Omental fat pad (tissue), 4 donors: ENCODE results near the gene DAO. TPM values are rescaled to one million over a fixed set of nuclear protein-coding genes. Genes with fewer than 3 reads are reported as not detected.

Source experiments
- ATAC-seq: fragments of 150-250 bp; one replicate; pipeline ENCODE4 v1.9.1; 2016; ENCODE audit warnings: mild to moderate bottlenecking, moderate library complexity; ENCODE audit not compliant: low FRiP score
- DNase-seq: peaks from one replicate; pipeline ENCODE4 v3.0.0-alpha.2; 2019; ENCODE audit warnings: low spot score
- small RNA-seq: library from RNA; depleted of rRNA; stranded (forward); fragments of <200 nt; gene quantifications from one replicate; pipeline ENCODE3, GENCODE V24; 2016
- total RNA-seq, 4 donors: library from RNA; depleted of rRNA; stranded (reverse); fragments of >200 nt; gene quantifications; one replicate each; pipeline ENCODE4 v1.1.0, GENCODE V29; 2016
- TF ChIP-seq, protein P1 (sequence below), 3 donors: fragments of 450-650 bp; IDR thresholded peaks; one replicate each; pipeline ENCODE4 v1.5.1; 2016 to 2017; ENCODE audit warnings: antibody characterized with exemption in 3 of 3, mild to moderate bottlenecking in 3 of 3, moderate library complexity in 2 of 3

The DAO gene
- total RNA-seq, 4 donors from 2014 or later, result not detected

DNA sequence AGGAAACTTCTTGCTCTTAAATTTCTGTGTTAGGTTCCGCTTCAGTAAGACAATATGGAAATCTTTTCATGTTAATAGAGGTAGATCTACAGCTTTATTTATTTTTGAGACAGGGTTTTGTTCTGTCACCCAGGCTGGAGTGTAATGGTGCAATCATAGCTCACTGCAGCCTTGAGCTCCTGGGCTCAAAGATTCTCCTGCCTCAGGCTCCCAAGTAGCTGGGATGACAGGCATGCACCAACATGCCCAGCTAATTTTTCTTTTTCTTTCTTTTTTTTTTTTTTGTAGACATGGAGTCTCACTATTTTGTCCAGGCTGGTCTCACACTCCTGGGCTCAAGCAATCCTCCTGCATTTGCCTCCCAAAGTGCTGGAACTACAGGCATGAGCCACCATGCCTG, 70.1 kb downstream of the DAO start:
- TF ChIP-seq, protein P1, sequence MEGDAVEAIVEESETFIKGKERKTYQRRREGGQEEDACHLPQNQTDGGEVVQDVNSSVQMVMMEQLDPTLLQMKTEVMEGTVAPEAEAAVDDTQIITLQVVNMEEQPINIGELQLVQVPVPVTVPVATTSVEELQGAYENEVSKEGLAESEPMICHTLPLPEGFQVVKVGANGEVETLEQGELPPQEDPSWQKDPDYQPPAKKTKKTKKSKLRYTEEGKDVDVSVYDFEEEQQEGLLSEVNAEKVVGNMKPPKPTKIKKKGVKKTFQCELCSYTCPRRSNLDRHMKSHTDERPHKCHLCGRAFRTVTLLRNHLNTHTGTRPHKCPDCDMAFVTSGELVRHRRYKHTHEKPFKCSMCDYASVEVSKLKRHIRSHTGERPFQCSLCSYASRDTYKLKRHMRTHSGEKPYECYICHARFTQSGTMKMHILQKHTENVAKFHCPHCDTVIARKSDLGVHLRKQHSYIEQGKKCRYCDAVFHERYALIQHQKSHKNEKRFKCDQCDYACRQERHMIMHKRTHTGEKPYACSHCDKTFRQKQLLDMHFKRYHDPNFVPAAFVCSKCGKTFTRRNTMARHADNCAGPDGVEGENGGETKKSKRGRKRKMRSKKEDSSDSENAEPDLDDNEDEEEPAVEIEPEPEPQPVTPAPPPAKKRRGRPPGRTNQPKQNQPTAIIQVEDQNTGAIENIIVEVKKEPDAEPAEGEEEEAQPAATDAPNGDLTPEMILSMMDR (IDR thresholded peaks at IDR 0.05), result no peak
- no peak for ATAC-seq
- no peak for DNase-seq

Small RNA genes within 50 kb of the gene (small RNA-seq; reads per million reads assigned to genes)
- gene MIR619, result not detected
- not detected for gene RNU6-361P

Other genes with a start within 250 kb of the DAO start
- 10 to 100 TPM; 12.4 to 45.6 (median 18.3) TPM for gene SELPLG, start 246.2 kb upstream of the DAO start, total RNA-seq
- 100 to 1,000 TPM; 100 to 273 (median 154) TPM for gene CORO1C, start 148.6 kb upstream of the DAO start, total RNA-seq
- gene SSH1, start 22.5 kb upstream of the DAO start, total RNA-seq, result 10 to 100 TPM; 16.4 to 26.5 (median 22.0) TPM
- gene SVOP, start 141.0 kb downstream of the DAO start, total RNA-seq, result not detected
- 10 to 100 TPM in 3 of 4 donors, 1 to 10 TPM in 1; 8.8 to 36.2 (median 14.8) TPM for gene USP30, start 172.5 kb downstream of the DAO start, total RNA-seq
- 10 to 100 TPM; 15.3 to 34.0 (median 17.5) TPM for gene ALKBH2, start 213.4 kb downstream of the DAO start, total RNA-seq
- gene UNG, start 217.5 kb downstream of the DAO start, total RNA-seq, result 10 to 100 TPM; 13.9 to 52.8 (median 33.6) TPM
- gene ACACB, start 236.5 kb downstream of the DAO start, total RNA-seq, result 1,000 to 10,000 TPM in 3 of 4 donors, 100 to 1,000 TPM in 1; 727 to 1,594 (median 1,364) TPM